22Rv1 (cell line): ENCODE results near the gene ARPP19.

Experiments
- H3K27ac ChIP-seq: fragments of 450-650 bp; 2 replicates; pipeline ENCODE4 v1.5.1; 2017
- CTCF ChIP-seq: fragments of 450-650 bp; IDR thresholded peaks from 2 replicates; pipeline ENCODE4 v1.5.1; 2017; ENCODE audit warnings: mild to moderate bottlenecking
- ZFX ChIP-seq: fragments of 450-650 bp; IDR thresholded peaks from 2 replicates; pipeline ENCODE4 v1.6.1; 2017; ENCODE audit warnings: antibody characterized with exemption, borderline replicate concordance

The ARPP19 gene

GRCh38 chr15:52540374-52541012, 28.3 kb downstream of the ARPP19 start:
- H3K27ac ChIP-seq = no peak overlapping the region
- no peak for TF ChIP-seq ZFX
- TF ChIP-seq CTCF = no peak

GRCh38 chr15:52537459-52537858, 31.4 kb downstream of the ARPP19 start:
- no peak for TF ChIP-seq CTCF
- no peak for TF ChIP-seq ZFX
- no peak overlapping the region for H3K27ac ChIP-seq

- TF ChIP-seq CTCF = no peak
- no peak for TF ChIP-seq ZFX
Observed at GRCh38 chr15:52532427-52532826, 36.4 kb downstream of the ARPP19 start.

GRCh38 chr15:52529940-52530339, 38.9 kb downstream of the ARPP19 start:
- H3K27ac ChIP-seq = no peak overlapping the region

More at GRCh38 chr15:52532427-52532826, 36.4 kb downstream of the ARPP19 start:
- H3K27ac ChIP-seq = no peak overlapping the region

GRCh38 chr15:52529341-52529924, 39.4 kb downstream of the ARPP19 start:
- no peak; the same call in 1 of the 2 replicates for TF ChIP-seq CTCF
- no peak for TF ChIP-seq ZFX
- no peak overlapping the region for H3K27ac ChIP-seq

More at GRCh38 chr15:52529940-52530339, 38.9 kb downstream of the ARPP19 start:
- no peak for TF ChIP-seq ZFX
- TF ChIP-seq CTCF = no peak

- TF ChIP-seq CTCF (peak; percentile 41), ZFX (no peak)
- H3K27ac ChIP-seq = no peak within 1 kb of the TSS
Observed at GRCh38 chr15:52528564-52529340, 40.1 kb downstream of the ARPP19 start, which contains the start of gene MYO5A. MYO5A (minus strand) TSS chr15:52528880; CDS start chr15:52528806, 74 bp downstream.
